Colonic mucosa (tissue), 4 donors: ENCODE data around the gene ATP9A. TPM values are rescaled to one million over a fixed set of nuclear protein-coding genes. Genes with fewer than 3 reads are reported as not detected.

ENCODE experiments used
- DNase-seq: peaks from one replicate; pipeline ENCODE4 v3.0.0-alpha.2; 2020
- H3K27ac ChIP-seq: fragments of 200-600 bp; one replicate; pipeline ENCODE4 v1.8.0; 2021
- H3K27me3 ChIP-seq: fragments of 200-600 bp; one replicate; pipeline ENCODE4 v1.8.0; 2021
- H3K36me3 ChIP-seq: fragments of 200-600 bp; one replicate; pipeline ENCODE4 v1.8.0; 2021
- H3K4me1 ChIP-seq: fragments of 200-600 bp; one replicate; pipeline ENCODE4 v1.8.0; 2021; ENCODE audit warnings: mild to moderate bottlenecking
- H3K4me3 ChIP-seq: fragments of 200-600 bp; one replicate; pipeline ENCODE4 v1.8.0; 2021
- H3K9ac ChIP-seq, 2 donors: one replicate each; pipeline ENCODE4 v1.7.0; 2013; ENCODE audit warnings: control low read depth in 2 of 2, low read depth in 2 of 2, low read length in 2 of 2
- H3K9me3 ChIP-seq: fragments of 200-600 bp; one replicate; pipeline ENCODE4 v1.8.0; 2021
- intact Hi-C: fragments of 100-400 bp; cut with DNase I; formaldehyde crosslinking; loops from one replicate; pipeline ENCODE4 v1.14.1; 2022
- total RNA-seq, 2 donors: library from RNA; stranded (reverse); fragmentation: NEBNext Ultra II Directional in 1 of 2; extraction: Animal tissue kit (Norgen Biotek cat#: 25700) in 1 of 2; gene quantifications; one replicate each; pipeline ENCODE4 v1.2.1, GENCODE V29; 2021
- TF ChIP-seq, protein P1 (sequence below): fragments of 200-600 bp; IDR thresholded peaks from one replicate; pipeline ENCODE4 v1.8.0; 2022; ENCODE audit warnings: antibody characterized with exemption, mild to moderate bottlenecking
- donor health status: healthy.
- donor health status: DM: no; HTN: no; CAD: no.
- donor health status: DM: no; HTN: no; CAD: no.

The ATP9A gene
- total RNA-seq, 2 donors from 2014 or later, result 40.2 to 70.1 TPM

DNA sequence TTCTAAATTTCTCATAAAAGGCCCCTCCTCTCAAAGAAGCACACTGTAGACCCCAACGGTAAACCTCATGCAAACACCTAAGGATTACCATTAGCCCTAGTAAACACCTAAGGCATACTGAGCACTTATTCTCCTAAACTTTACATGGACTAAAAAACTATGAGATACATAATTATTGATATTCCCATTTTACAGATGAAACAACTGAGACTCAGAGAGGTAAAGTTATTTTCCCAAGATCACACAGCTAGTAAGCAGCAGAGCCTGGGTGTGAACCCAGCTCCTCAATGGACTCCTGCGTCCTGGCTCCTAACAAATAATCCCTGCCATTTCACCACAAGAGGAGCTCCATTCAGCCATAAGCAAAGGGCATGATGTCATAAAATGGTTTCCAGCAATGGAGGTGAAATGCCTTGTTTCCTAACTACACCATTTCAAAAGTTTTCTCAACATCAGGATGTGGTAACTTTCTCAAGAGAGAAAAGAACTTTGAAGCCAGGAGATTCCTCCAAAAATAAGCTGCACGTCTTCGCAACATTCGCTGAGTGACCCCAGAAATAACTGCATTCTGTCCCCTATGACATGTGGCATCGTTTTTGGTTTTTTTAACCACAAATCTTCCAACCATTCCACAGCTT lies 4.1 kb downstream of the ATP9A start:
- no peak overlapping the region for H3K4me3 ChIP-seq
- H3K27ac ChIP-seq, result no peak overlapping the region
- TF ChIP-seq, protein P1, sequence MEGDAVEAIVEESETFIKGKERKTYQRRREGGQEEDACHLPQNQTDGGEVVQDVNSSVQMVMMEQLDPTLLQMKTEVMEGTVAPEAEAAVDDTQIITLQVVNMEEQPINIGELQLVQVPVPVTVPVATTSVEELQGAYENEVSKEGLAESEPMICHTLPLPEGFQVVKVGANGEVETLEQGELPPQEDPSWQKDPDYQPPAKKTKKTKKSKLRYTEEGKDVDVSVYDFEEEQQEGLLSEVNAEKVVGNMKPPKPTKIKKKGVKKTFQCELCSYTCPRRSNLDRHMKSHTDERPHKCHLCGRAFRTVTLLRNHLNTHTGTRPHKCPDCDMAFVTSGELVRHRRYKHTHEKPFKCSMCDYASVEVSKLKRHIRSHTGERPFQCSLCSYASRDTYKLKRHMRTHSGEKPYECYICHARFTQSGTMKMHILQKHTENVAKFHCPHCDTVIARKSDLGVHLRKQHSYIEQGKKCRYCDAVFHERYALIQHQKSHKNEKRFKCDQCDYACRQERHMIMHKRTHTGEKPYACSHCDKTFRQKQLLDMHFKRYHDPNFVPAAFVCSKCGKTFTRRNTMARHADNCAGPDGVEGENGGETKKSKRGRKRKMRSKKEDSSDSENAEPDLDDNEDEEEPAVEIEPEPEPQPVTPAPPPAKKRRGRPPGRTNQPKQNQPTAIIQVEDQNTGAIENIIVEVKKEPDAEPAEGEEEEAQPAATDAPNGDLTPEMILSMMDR, result no peak
- no peaks in the 10 kb centered on the region for H3K27me3 ChIP-seq
- no peaks in the 10 kb centered on the region for H3K9me3 ChIP-seq
- intact Hi-C loops, result no loop called here
- H3K36me3 ChIP-seq, result no peaks in the 10 kb centered on the region
- H3K4me1 ChIP-seq, result no peaks in the 10 kb centered on the region
- no peak overlapping the region for H3K9ac ChIP-seq
- no peak for DNase-seq

DNA sequence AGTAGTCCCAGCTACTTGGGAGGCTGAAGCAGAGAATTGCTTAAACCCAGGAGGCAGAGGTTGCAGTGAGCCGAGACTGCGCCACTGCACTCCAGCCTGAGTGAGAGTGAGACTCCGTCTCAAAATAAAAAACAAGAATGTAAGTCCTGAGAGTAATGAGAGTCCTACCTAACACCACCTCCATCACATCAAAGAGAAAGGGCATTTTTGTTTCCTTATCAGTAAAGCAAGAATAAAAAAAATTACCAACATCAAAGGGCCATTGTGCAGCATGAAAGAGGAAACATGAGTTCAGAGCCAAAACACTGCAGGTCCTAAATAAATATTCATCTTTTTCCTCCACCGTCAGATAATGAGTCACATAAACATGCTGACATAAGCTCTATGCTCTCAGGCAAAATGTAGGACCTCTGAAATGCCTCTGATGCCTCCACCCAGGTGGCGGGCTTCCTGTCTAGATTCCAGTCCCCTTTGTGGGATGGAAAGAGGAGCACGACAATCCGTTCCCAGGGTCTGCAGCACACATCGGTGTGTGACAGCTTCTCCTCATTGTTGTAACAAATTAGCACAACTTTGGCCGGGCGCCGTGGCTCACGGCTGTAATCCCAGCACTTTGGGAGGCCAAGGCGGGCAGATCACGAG lies 7.2 kb downstream of the ATP9A start:
- TF ChIP-seq, protein P1, result no peak
- Histone ChIP-seq H3K4me3 (no peak overlapping the region), H3K27me3 (no peaks in the 10 kb centered on the region), H3K4me1 (no peaks in the 10 kb centered on the region), H3K27ac (peak overlapping the region; percentile 86), H3K9me3 (no peaks in the 10 kb centered on the region), H3K36me3 (no peaks in the 10 kb centered on the region), H3K9ac (peak overlapping the region in 1 of 2 donors; percentile 19)
- intact Hi-C loops, result no loop called here
- no peak for DNase-seq

DNA sequence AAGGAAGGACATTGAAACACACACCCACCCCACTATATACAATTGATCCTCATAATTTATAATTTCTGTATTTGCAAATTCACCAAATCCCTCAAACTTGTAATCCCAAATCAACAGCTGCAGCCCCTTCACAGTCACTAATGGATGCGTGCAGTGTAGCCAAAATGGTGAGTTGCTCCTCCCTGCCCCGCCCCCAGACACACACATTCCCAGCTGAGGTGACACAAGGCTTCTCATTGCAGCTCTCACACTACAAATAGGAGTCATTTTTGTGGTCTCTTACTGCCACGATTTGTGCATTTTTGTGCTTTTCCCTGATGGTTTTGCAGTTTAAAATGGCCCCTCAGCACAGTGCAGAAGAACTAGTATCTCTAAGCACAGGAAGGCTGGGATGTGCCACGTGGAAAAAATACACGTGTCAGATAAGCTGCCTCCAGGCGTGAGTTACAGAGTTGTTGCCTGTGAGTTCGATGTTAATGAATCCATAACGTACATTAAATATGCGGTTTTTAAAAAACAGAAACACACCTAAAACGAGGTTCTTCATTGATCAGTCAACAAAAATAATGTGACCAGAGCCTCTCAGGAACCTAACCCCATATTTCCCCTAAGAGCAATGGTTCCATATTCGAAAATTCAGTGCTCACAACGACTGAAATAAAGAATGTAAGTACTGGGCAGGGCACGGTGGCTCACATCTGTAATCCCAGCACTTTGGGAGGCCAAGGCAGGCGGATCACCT lies 8.2 kb downstream of the ATP9A start:
- Histone ChIP-seq H3K9ac (peak overlapping the region in 1 of 2 donors; percentile 31), H3K9me3 (no peaks in the 10 kb centered on the region), H3K4me1 (no peaks in the 10 kb centered on the region), H3K27me3 (no peaks in the 10 kb centered on the region), H3K4me3 (no peak overlapping the region), H3K36me3 (no peaks in the 10 kb centered on the region), H3K27ac (no peak overlapping the region)
- TF ChIP-seq, protein P1, result no peak
- intact Hi-C loops, result no loop called here
- no peak for DNase-seq

DNA sequence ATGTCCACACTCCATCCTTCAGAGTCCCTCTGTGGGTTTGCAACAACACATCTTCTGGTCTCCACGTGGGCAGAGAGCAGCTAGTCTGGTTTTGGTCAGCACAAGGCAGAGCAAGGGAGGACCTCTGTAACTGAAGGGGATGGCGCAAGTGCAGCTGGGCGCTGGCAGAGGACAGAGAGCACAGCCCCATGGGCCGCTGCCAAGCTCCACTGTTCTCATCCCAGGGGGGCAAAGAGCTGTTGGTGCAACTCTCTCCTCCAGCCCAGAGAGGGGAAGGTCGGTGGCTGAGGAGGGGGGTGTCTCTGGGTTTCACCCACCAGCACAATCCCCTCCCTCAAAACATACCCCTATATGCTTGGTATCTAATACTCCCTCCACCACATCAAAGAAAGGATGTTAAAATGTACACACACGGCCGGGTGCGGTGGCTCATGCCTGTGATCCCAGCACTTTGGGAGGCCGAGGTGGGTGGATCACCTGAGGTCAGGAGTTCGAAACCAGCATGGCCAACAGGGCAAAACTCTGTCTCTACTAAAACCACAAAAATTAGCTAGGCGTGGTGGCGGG lies 9.1 kb downstream of the ATP9A start:
- no peak overlapping the region for H3K27ac ChIP-seq
- H3K27me3 ChIP-seq, result no peaks in the 10 kb centered on the region
- no peaks in the 10 kb centered on the region for H3K9me3 ChIP-seq
- no peaks in the 10 kb centered on the region for H3K4me1 ChIP-seq
- TF ChIP-seq, protein P1, result no peak
- intact Hi-C loops, result no loop called here
- H3K9ac ChIP-seq, result no peak overlapping the region
- H3K36me3 ChIP-seq, result no peaks in the 10 kb centered on the region
- H3K4me3 ChIP-seq, result no peak overlapping the region
- DNase-seq, result no peak

DNA sequence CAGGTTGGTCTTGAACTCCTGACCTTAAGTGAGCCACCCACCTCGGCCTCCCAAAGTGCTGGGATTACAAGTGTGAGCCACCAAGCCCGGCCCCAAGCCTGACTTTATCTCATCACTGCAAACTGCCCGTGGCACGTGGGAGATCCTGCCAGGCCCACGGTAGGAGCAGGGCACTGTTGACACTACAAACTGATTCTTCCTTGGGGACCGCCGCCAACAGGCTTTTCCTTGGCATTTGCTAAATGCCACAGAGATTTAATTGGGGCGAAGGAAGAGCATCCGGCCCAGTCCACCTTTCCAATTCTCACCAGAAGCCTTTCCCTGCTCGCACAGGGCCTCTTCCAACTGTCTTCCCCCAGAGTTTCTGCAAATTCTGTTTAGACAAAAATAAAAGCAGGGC lies 11.0 kb downstream of the ATP9A start:
- DNase-seq, result no peak
- H3K9ac ChIP-seq, result no peak overlapping the region
- no peaks in the 10 kb centered on the region for H3K27me3 ChIP-seq
- intact Hi-C loops, result no loop called here
- H3K27ac ChIP-seq, result no peak overlapping the region
- H3K4me3 ChIP-seq, result no peak overlapping the region
- TF ChIP-seq, protein P1, result no peak
- no peaks in the 10 kb centered on the region for H3K4me1 ChIP-seq
- no peaks in the 10 kb centered on the region for H3K9me3 ChIP-seq
- no peaks in the 10 kb centered on the region for H3K36me3 ChIP-seq
